Epidermal melanocyte (primary cell): ENCODE results near the gene WDR47.

Experiments
- DNase-seq: peaks from one replicate; pipeline ENCODE4 v3.0.0; 2011; ENCODE audit warnings: low spot score; ENCODE audit not compliant: insufficient read length

The WDR47 gene

GRCh38 chr1:109041621-109042468 is at the start of gene WDR47:
Gene WDR47 (minus strand): TSS chr1:109042102. CDS start chr1:109023512, 18,590 bp downstream.
- DNase-seq, result peak; percentile 97

GRCh38 chr1:109091078-109091838 is 49.4 kb upstream of the WDR47 start:
- peak; percentile 31 for DNase-seq

GRCh38 chr1:109090196-109091077 is 48.5 kb upstream of the WDR47 start, which contains the start of gene TMEM167B:
Gene TMEM167B (plus strand): TSS chr1:109090764. CDS start chr1:109090873, 109 bp downstream.
- peak; percentile 62 for DNase-seq

- DNase-seq, result peak; percentile 44
These were observed 47.5 kb upstream of the WDR47 start for GRCh38 chr1:109089242-109090015.

GRCh38 chr1:109084563-109085517 is 42.9 kb upstream of the WDR47 start:
- DNase-seq, result no peak

GRCh38 chr1:109083923-109084322 is 42.0 kb upstream of the WDR47 start:
- peak; percentile 83 for DNase-seq

GRCh38 chr1:109083501-109083900 is 41.6 kb upstream of the WDR47 start:
- no peak for DNase-seq

GRCh38 chr1:109080441-109081082 is 38.7 kb upstream of the WDR47 start:
- no peak for DNase-seq

GRCh38 chr1:109079240-109079622 is 37.3 kb upstream of the WDR47 start:
- no peak for DNase-seq

- no peak for DNase-seq
These were observed 36.4 kb upstream of the WDR47 start for GRCh38 chr1:109078317-109078716.

- DNase-seq, result peak; percentile 91
These were observed 33.9 kb upstream of the WDR47 start, which contains the start of gene TAF13 for GRCh38 chr1:109075531-109076490. Gene TAF13 (minus strand): TSS chr1:109076003. CDS start chr1:109075947, 56 bp downstream.

GRCh38 chr1:109069294-109069693 is 27.4 kb upstream of the WDR47 start:
- DNase-seq, result no peak

GRCh38 chr1:109067883-109068282 is 26.0 kb upstream of the WDR47 start:
- DNase-seq, result no peak

- DNase-seq, result no peak
These were observed 23.2 kb upstream of the WDR47 start for GRCh38 chr1:109065137-109065536.

- DNase-seq, result no peak
These were observed 19.3 kb upstream of the WDR47 start for GRCh38 chr1:109061183-109061582.

- no peak for DNase-seq
These were observed 18.8 kb upstream of the WDR47 start for GRCh38 chr1:109060707-109061106.

GRCh38 chr1:109059026-109059425 is 17.1 kb upstream of the WDR47 start:
- no peak for DNase-seq

- no peak for DNase-seq
These were observed 14.2 kb upstream of the WDR47 start for GRCh38 chr1:109056064-109056463.
